ENCODE data around the gene COL13A1. TPM values are rescaled to one million over a fixed set of nuclear protein-coding genes. Genes with fewer than 3 reads are reported as not detected.

Gene COL13A1
- total and polyA plus RNA-seq, 4 donors, result 0.17 to 0.47 (median 0.18) TPM

GRCh38 chr10:69847458-69847857 is 45.8 kb downstream of the COL13A1 start:
- no peaks in the 10 kb centered on the region for H3K9me3 ChIP-seq (ENCODE audit: control insufficient read depth in 4 of 4, low read length in 3 of 4)
- DNase-seq (ENCODE audit: low spot score), result no peak
- H3K9ac ChIP-seq (ENCODE audit: low read depth in 1 of 2, low read length in 2 of 2), result no peak overlapping the region
- no peaks in the 10 kb centered on the region for H3K36me3 ChIP-seq (ENCODE audit: control insufficient read depth in 4 of 4, insufficient read depth in 3 of 4, low read depth in 1 of 4, low read length in 3 of 4)
- no peak overlapping the region for H3K4me3 ChIP-seq (ENCODE audit: low read depth in 1 of 3, low read length in 3 of 3)
- no peak overlapping the region for H3K27ac ChIP-seq (ENCODE audit: low read depth in 1 of 2, low read length in 2 of 2)
- no peak for TF ChIP-seq EGR1 (IDR thresholded peaks at IDR 0.05; ENCODE audit: low read depth in 2 of 2)
- no peak for TF ChIP-seq FOXA2 (IDR thresholded peaks at IDR 0.05)
- no peak for TF ChIP-seq REST (IDR thresholded peaks at IDR 0.05)
- no peak for TF ChIP-seq HNF4G (IDR thresholded peaks at IDR 0.05)
- TF ChIP-seq JUND (IDR thresholded peaks at IDR 0.05), result no peak
- TF ChIP-seq CTCF (IDR thresholded peaks at IDR 0.05; ENCODE audit: low read depth, low read length, missing input control), result no peak
- no peak for TF ChIP-seq RAD21 (IDR thresholded peaks at IDR 0.05)
- no peak for TF ChIP-seq MAX (IDR thresholded peaks at IDR 0.05)
- no peak for TF ChIP-seq ATF3 (IDR thresholded peaks at IDR 0.05)
- no peak for TF ChIP-seq SP1 (IDR thresholded peaks at IDR 0.05)
- no peak for TF ChIP-seq TAF1 (conservative IDR thresholded peaks at IDR 0.05)
- no peak for TF ChIP-seq GABPA (IDR thresholded peaks at IDR 0.05 in 1 of 2, conservative IDR thresholded peaks at IDR 0.05 in 1 of 2)
- TF ChIP-seq NR2F2 (IDR thresholded peaks at IDR 0.05), result no peak
- TF ChIP-seq HNF4A (conservative IDR thresholded peaks at IDR 0.05), result no peak
- TF ChIP-seq YY1 (IDR thresholded peaks at IDR 0.05), result no peak
- no peak for TF ChIP-seq RXRA (IDR thresholded peaks at IDR 0.05)
- TF ChIP-seq FOXA1 (IDR thresholded peaks at IDR 0.05), result no peak
- no peak for TF ChIP-seq ZBTB33 (IDR thresholded peaks at IDR 0.05)
- 73% methylated on average over 5 of the region's 5 CpGs for WGBS
- H3K27me3 ChIP-seq (ENCODE audit: control insufficient read depth in 4 of 4, insufficient read depth in 4 of 4, low read length in 3 of 4), result peaks cover 0 to 3% (median 0%) of the 10 kb centered on the region in 4 donors
- H3K4me1 ChIP-seq (ENCODE audit: control insufficient read depth in 4 of 4, insufficient read depth in 4 of 4, low read length in 3 of 4), result peaks cover 0 to 1% (median 0%) of the 10 kb centered on the region in 4 donors
